GM19395 (cell line): ENCODE data around the gene ETV2.
A peak's percentile ranks its signal among the peaks of the same experiment; 100 is the strongest.
"Not testable (repeated sequence)": the region's sequence is repeated elsewhere in the genome, so short reads cannot be mapped to it uniquely, and the experiment has no call there.

ENCODE experiments used
- ATAC-seq: cut with Tn5 transposase; IDR thresholded peaks from one replicate; pipeline ENCODE4 v1.9.1; 2021; ENCODE audit warnings: mild to moderate bottlenecking, moderate library complexity; ENCODE audit not compliant: unreplicated experiment

ETV2 gene

DNA sequence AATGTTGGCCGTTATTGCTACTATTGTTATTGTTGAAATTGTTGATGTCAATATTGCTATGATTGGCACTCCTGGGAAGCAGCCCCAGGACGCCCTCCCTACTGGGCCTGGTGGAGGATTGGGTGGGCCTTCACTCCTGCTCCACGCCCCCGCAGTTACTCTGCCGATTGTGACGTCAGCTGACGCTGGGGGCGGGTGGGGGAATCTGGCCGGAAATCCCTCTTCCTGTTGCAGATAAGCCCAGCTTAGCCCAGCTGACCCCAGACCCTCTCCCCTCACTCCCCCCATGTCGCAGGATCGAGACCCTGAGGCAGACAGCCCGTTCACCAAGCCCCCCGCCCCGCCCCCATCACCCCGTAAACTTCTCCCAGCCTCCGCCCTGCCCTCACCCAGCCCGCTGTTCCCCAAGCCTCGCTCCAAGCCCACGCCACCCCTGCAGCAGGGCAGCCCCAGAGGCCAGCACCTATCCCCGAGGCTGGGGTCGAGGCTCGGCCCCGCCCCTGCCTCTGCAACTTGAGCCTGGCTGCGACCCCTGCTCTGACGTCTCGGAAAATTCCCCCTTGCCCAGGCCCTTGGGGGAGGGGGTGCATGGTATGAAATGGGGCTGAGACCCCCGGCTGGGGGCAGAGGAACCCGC is at the start of gene ETV2:
Gene ETV2 (plus strand): TSS at position 231 of the 637 bp plus-strand sequence. CDS start 716 bp downstream, outside the sequence.
- ATAC-seq: no peak

GRCh38 chr19:35592226-35592625 is 49.3 kb upstream of the ETV2 start:
- no peak for ATAC-seq

DNA sequence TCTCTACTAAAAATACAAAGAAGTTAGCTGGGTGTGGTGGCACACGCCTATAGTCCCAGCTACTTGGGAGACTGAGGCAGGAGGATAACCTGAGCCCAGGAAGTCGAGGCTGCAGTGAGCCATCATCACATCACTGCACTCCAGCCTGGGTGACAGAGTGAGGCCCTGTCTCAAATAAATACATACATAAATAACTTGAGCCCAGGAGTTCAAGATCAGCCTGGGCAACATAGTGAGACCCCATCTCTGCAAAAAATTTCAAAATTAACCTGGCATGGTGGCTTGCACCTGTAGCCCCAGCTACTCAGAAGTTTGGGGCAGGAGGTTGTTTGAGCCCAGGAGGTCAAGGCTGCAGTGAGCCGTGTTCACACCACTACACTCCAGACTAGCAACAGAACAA is 46.5 kb upstream of the ETV2 start:
- ATAC-seq: not testable (repeated sequence)

DNA sequence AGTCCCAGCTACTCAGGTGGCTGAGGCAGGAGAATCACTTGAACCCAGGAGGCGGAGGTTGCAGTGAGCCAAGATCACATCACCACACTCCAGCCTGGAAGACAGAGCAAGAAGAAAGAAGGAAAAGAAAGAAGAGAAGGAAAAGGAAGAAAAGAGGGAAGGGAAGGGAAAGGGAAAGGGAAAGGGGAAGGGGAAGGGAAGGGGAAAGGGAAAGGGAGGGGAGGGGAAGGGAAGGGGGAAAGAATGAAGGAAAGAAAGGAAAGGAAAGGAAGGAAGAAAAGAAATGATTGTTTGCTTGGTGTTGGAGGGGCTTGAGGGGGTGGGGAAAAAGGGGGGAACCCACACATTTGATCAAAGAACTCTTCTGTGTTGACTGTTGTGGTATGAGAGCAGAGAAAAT is 45.6 kb upstream of the ETV2 start:
- no peak for ATAC-seq

DNA sequence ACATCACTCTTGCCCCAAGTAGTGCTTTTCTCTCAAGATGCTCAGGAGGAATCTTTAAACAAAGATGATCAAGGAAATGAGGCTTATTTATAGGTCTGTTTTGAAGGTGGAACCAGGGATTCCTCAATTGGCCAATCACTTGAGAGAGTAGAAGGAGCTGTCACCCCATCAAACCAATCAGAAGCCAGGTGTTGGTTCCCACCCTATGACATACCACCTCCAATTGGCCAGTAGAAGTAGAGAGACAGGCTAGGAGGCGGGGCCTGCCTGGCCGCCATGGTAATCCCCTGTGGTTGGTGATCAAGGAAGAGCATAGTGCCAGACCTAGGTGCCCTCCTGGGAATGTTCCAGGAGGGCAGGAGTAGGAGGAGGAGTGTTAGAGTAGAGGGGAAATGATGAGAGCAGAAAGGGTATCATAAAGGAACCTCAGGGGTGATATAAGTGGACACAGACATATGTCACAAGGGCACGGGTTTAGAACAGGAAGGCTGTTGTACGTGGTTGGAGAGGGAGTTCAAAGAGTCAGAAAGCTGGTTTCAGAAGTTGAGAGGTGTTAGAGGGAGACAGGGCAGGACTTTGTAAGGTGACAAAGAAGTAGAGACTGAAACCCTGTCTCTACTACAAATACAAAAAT is 45.1 kb upstream of the ETV2 start:
- ATAC-seq: peak; percentile 69

- ATAC-seq: no peak
Measured at GRCh38 chr19:35601971-35602370, 39.6 kb upstream of the ETV2 start.

DNA sequence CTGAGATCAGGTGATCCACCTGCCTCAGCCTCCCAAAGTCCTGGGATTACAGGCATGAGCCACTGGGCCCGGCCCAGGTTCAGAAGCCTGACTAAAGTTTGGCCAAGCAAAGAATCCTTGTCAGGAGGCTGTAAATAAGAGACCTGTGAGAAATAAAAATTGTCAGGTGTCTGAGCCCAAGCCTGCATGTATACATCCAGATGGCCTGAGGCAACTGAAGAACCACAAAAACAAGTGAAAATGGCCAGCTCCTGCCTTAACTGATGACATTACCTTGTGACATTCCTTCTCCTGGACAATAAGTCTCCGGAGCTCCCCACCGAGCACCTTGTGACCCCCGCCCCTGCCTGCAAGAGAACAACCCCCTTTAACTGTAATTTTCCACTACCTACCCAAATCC is 37.1 kb upstream of the ETV2 start:
- ATAC-seq: not testable (repeated sequence)

- ATAC-seq: not testable (repeated sequence)
Measured at GRCh38 chr19:35607170-35607569, 34.4 kb upstream of the ETV2 start.

- ATAC-seq: no peak
Measured at GRCh38 chr19:35607661-35608060, 33.9 kb upstream of the ETV2 start.

- no peak for ATAC-seq
Measured at GRCh38 chr19:35608251-35608650, 33.3 kb upstream of the ETV2 start.

- ATAC-seq: no peak
Measured at GRCh38 chr19:35609851-35610353, 31.6 kb upstream of the ETV2 start.

DNA sequence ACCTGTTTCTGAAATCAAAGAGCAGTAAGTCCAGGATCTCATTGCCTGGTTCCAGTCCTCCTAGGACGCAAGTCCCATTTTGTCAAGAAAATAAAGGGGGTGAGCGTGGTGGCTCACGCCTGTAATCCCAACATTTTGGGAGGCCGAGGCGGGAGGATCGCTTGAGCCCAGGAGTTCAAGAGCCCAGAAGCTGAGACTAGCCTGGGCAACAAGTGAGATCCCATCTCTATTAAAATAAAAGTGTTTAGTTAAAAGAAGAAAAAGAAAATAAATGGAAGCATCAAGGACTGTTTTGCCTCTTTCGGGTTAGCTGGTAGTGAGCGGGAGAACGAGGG is 29.4 kb upstream of the ETV2 start:
- ATAC-seq: no peak

DNA sequence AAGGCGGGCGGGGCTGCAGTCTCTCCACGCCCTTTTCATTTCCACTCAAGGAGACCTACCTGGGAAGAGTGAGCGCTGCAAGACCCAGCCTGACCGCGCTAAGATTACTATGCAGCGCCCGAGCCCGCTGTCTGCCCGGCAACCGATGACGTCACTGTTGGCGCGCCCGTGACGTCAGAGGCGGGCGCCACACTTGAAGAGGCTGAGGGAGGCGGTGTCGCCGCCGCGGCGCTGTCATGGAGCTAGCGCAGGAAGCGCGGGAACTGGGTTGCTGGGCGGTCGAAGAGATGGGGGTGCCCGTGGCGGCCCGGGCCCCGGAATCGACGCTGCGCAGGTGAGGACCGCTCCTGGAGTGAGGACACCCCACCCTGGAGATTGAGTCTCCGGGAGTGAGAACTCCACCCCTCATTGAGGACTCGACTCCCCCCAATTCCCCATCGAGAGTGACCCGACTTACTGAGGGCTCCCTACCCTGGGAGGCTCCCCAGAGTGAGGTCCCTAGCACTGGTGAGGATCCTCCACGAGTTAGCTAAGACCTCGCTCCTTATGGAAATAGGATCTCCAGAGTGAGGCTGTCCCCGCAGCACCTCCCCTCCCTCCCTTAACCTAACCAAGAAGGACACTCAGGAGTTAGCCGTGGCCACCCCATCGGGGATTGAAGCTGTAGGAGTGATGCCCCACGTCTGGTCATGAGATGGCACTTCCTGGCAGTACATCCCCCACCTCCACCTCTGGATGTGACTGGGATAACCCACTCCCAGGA is 28.8 kb upstream of the ETV2 start, which contains the start of gene HAUS5:
Gene HAUS5 (plus strand): TSS at position 177 of the 763 bp plus-strand sequence. CDS start 60 bp downstream, at position 237.
- peak; percentile 83 for ATAC-seq

- no peak for ATAC-seq
Measured at GRCh38 chr19:35613574-35613973, 28.0 kb upstream of the ETV2 start.

GRCh38 chr19:35615036-35615435 is 26.5 kb upstream of the ETV2 start:
- no peak for ATAC-seq

DNA sequence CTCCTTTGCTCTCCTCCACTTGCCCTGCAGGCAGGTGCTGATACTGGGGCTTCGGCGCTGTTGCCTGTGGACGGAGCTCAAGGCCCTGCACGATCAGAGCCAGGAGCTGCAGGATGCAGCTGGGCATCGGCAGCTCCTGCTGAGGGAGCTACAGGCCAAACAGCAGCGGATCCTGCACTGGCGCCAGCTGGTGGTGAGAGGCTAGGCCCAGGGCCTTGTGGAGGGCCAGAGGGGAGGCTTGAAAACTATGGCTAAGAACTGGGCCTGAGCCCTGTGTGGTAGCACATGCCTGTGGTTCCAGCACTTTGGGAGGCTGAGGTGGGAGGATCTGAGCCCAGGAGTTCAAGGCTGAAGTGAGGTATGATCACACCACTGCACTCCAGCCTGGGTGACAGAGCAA is 22.7 kb upstream of the ETV2 start:
- no peak for ATAC-seq

GRCh38 chr19:35619290-35619923 is 22.1 kb upstream of the ETV2 start:
- no peak for ATAC-seq

GRCh38 chr19:35620001-35620400 is 21.5 kb upstream of the ETV2 start:
- ATAC-seq: no peak

- ATAC-seq: no peak
Measured at GRCh38 chr19:35621708-35622107, 19.8 kb upstream of the ETV2 start.

DNA sequence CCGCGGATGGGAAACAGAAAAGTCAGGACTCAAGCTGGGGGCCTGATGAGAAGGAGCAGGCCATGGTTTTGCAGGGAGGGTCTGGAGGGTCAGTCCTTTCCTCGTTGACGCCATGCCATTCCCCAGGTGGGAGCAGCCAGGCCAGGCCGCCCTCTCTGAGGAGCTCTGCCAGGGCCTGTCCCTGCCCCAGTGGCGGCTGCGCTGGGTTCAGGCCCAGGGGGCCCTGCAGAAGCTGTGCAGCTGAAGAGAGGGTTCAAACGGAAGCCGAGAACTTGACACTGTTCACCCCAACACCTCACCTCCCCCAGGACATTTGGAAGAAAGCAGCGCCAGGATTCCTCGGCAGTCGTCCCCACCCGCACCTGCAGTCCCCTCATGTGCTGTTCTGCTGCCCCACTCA is 18.8 kb upstream of the ETV2 start:
- no peak for ATAC-seq

GRCh38 chr19:35623327-35624010 is 18.1 kb upstream of the ETV2 start:
- no peak for ATAC-seq
